Tongue (tissue), 2 donors: ENCODE data around the gene AKAP17A. TPM values are rescaled to one million over a fixed set of nuclear protein-coding genes. Genes with fewer than 3 reads are reported as not detected.
A peak's percentile ranks its signal among the peaks of the same experiment; 100 is the strongest.
"Not testable (repeated sequence)": the region's sequence is repeated elsewhere in the genome, so short reads cannot be mapped to it uniquely, and the experiment has no call there.

ENCODE experiments used
- DNase-seq: peaks from one replicate; pipeline ENCODE4 v3.0.0-alpha.2; 2015
- total RNA-seq: library from RNA; depleted of rRNA; stranded (reverse); fragments of >200 nt; gene quantifications from one replicate; pipeline ENCODE4 v1.2.3, GENCODE V29; 2014

The AKAP17A gene
- total RNA-seq, 1 donor from 2014 or later, result 31.5 TPM

- no peak for DNase-seq
Measured at GRCh38 chrX:1609311-1609710, 17.9 kb downstream of the AKAP17A start.

- DNase-seq, result no peak
Measured at GRCh38 chrX:1609762-1610161, 18.4 kb downstream of the AKAP17A start.

- DNase-seq, result no peak
Measured at GRCh38 chrX:1610166-1610565, 18.8 kb downstream of the AKAP17A start.

- DNase-seq, result no peak
Measured at GRCh38 chrX:1610736-1611135, 19.3 kb downstream of the AKAP17A start.

- no peak for DNase-seq
Measured at GRCh38 chrX:1612641-1613286, 21.4 kb downstream of the AKAP17A start.

GRCh38 chrX:1614927-1615326 is 23.5 kb downstream of the AKAP17A start, which contains the start of gene ASMT:
Gene ASMT (plus strand): TSS chrX:1615059. CDS start chrX:1615200, 141 bp downstream.
- DNase-seq, result no peak

- no peak for DNase-seq
Measured at GRCh38 chrX:1618689-1619088, 27.3 kb downstream of the AKAP17A start.

GRCh38 chrX:1623691-1624090 is 32.3 kb downstream of the AKAP17A start:
- no peak for DNase-seq

GRCh38 chrX:1624158-1624860 is 32.9 kb downstream of the AKAP17A start:
- not testable (repeated sequence) for DNase-seq

- not testable (repeated sequence) for DNase-seq
Measured at GRCh38 chrX:1624861-1625215, 33.4 kb downstream of the AKAP17A start.

- no peak for DNase-seq
Measured at GRCh38 chrX:1629244-1629643, 37.8 kb downstream of the AKAP17A start.

GRCh38 chrX:1646009-1646408 is 54.6 kb downstream of the AKAP17A start:
- no peak for DNase-seq

GRCh38 chrX:1649621-1650020 is 58.2 kb downstream of the AKAP17A start:
- DNase-seq, result peak; percentile 12

Other genes starting within 250 kb of the AKAP17A start
- 162 TPM for gene SLC25A6, start 199.5 kb upstream of the AKAP17A start, total RNA-seq
- 18.8 TPM for gene ASMTL, start 138.7 kb upstream of the AKAP17A start, total RNA-seq
- gene P2RY8, start 54.4 kb upstream of the AKAP17A start, total RNA-seq, result 0.82 TPM
- gene ASMT, start 23.5 kb downstream of the AKAP17A start, total RNA-seq, result not detected